GM12891 (cell line): ENCODE measurements around the gene BRF1.

Source experiments
- DNase-seq: peaks from one replicate; pipeline ENCODE4 v3.0.0; 2011; ENCODE audit warnings: low spot score; ENCODE audit not compliant: insufficient read length
- FAIRE-seq: peaks from 2 replicates; lab custom pipeline; 2011; peaks lifted over from hg19 to GRCh38; lab: Jason Lieb, UNC
- PAX5 ChIP-seq: IDR thresholded peaks from 2 replicates; pipeline ENCODE4 v1.6.1; 2011; ENCODE audit warnings: low read length, moderate library complexity, mild to moderate bottlenecking; ENCODE audit not compliant: insufficient read depth, severe bottlenecking
- POLR2A ChIP-seq: IDR thresholded peaks from 2 replicates; pipeline ENCODE4 v1.6.1; 2011; ENCODE audit warnings: low read depth, low read length, control low read depth
- POLR2AphosphoS5 ChIP-seq: IDR thresholded peaks from 2 replicates; pipeline ENCODE4 v1.6.1; 2011; ENCODE audit warnings: low read depth, low read length, control low read depth
- POU2F2 ChIP-seq: IDR thresholded peaks from 2 replicates; pipeline ENCODE4 v1.6.1; 2011; ENCODE audit warnings: low read depth, mild to moderate bottlenecking, control low read depth, low read length, moderate library complexity
- SPI1 ChIP-seq: IDR thresholded peaks from 2 replicates; pipeline ENCODE4 v1.6.1; 2011; ENCODE audit warnings: low read depth, low read length, control low read depth
- TAF1 ChIP-seq: IDR thresholded peaks from 2 replicates; pipeline ENCODE4 v1.6.1; 2011; ENCODE audit warnings: low read depth, low read length, control low read depth

Gene BRF1

GRCh38 chr14:105209646-105210045 is 91.2 kb downstream of the BRF1 start:
- TF ChIP-seq TAF1 (no peak), SPI1 (no peak), PAX5 (no peak), POLR2AphosphoS5 (no peak), POLR2A (no peak), POU2F2 (no peak)
- no peak for FAIRE-seq
- DNase-seq = no peak

- FAIRE-seq (no peak), DNase-seq (no peak)
- TF ChIP-seq PAX5 = no peak
- no peak for TF ChIP-seq POLR2A
- TF ChIP-seq POU2F2 = no peak
Observed at GRCh38 chr14:105209091-105209490, 91.7 kb downstream of the BRF1 start.

GRCh38 chr14:105208738-105209075 is 92.1 kb downstream of the BRF1 start:
- TF ChIP-seq PAX5 (no peak), SPI1 (no peak), POLR2A (no peak)

DNA sequence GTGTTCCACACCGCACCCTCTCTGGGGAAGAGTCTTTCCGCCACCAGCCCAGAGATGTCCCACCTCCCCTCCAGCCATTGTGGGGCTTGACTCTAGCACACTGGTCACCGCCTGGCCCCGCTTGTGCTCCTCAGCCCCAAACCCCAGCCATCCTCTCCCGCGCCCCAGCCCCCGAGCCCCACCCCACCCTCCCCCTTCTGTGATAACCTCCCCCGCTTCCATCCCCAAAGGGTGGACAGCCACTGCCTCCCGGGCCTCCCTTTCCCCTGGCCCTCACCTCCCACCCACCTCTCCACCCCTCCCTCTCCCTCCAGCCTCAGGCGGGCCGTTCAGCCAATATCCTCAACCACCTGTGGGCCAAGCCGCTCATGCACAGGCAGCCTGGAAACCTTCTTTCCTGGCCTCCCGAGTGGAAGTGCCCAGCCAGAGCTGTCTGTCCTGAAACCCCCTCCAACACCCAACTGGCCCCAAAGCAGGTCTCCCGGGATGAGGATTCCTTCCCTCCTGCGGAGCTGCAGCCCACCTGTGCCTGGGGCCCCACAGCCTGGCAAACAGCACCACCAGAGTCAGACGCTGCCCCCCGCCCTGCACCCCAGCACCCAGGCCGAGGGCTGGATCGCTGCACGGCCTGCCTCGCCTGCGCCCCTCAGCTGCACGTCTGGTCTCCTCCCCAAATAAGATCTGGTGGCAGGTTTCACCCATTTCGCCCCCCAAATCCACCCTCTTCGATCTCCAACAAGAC is 92.6 kb downstream of the BRF1 start:
- FAIRE-seq (no peak), DNase-seq (no peak)
- TF ChIP-seq POU2F2 (no peak), TAF1 (no peak), PAX5 (no peak), POLR2AphosphoS5 (no peak), SPI1 (no peak), POLR2A (no peak)

More at GRCh38 chr14:105208738-105209075, 92.1 kb downstream of the BRF1 start:
- no peak for DNase-seq
- no peak for FAIRE-seq

- DNase-seq (no peak), FAIRE-seq (no peak)
- TF ChIP-seq PAX5 (no peak), POU2F2 (no peak), TAF1 (no peak), SPI1 (no peak), POLR2A (no peak), POLR2AphosphoS5 (no peak)
Observed at GRCh38 chr14:105207460-105207901, 93.3 kb downstream of the BRF1 start.

- FAIRE-seq = no peak
- TF ChIP-seq SPI1 = no peak
- no peak for TF ChIP-seq POLR2A
- no peak for DNase-seq
Observed at GRCh38 chr14:105206873-105207272, 93.9 kb downstream of the BRF1 start.

DNA sequence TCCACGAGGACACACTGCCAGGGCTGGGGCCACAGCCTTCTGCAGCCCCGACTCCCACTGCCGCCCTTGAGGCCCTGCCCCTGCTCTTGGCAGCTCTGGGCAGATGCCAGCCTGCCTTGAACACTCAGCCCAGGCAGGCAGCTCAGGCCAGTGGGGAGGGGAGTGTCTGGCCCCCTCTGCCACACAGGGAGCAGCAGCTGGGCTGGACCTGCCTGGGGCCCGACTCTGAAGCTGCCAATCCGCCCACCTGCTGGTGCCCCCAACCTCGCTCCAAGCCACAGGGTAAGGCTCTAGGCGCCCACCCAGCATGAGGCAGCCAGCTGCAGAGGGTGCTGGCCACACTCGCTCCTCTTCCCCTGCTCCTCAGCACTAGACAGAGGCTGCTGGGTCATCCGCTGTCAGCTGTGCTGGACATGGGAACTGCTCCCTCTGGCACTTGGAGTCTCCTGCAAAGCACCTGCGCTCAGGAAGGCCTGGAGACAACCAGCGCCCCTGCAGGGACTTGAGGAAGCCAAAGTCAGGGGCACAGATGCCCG is 95.1 kb downstream of the BRF1 start:
- FAIRE-seq (no peak), DNase-seq (no peak)
- TF ChIP-seq POU2F2 = no peak
- no peak for TF ChIP-seq TAF1
- TF ChIP-seq POLR2AphosphoS5 = no peak
- no peak for TF ChIP-seq SPI1
- no peak for TF ChIP-seq POLR2A
- no peak for TF ChIP-seq PAX5

GRCh38 chr14:105204931-105205672 is 95.7 kb downstream of the BRF1 start:
- FAIRE-seq (no peak), DNase-seq (no peak)
- TF ChIP-seq POLR2AphosphoS5 = no peak
- no peak for TF ChIP-seq POU2F2
- TF ChIP-seq PAX5 = no peak
- no peak for TF ChIP-seq TAF1
- TF ChIP-seq SPI1 = no peak

GRCh38 chr14:105204206-105204930 is 96.4 kb downstream of the BRF1 start:
- no peak for TF ChIP-seq TAF1
- 0 out of 2 replicates have a peak, but pooled peaks have one; percentile 11 for TF ChIP-seq POLR2AphosphoS5
- DNase-seq (no peak), FAIRE-seq (peak; percentile 57)

- FAIRE-seq = no peak
- no peak for DNase-seq
- no peak for TF ChIP-seq SPI1
- TF ChIP-seq POLR2AphosphoS5 = no peak
- TF ChIP-seq PAX5 = no peak
- no peak for TF ChIP-seq TAF1
- TF ChIP-seq POU2F2 = no peak
Observed at GRCh38 chr14:105203701-105204100, 97.1 kb downstream of the BRF1 start.
